22Rv1 (cell line): ENCODE results near the gene CMTM4.

Experiments
- H3K27ac ChIP-seq: fragments of 450-650 bp; 2 replicates; pipeline ENCODE4 v1.5.1; 2017
- ZFX ChIP-seq: fragments of 450-650 bp; IDR thresholded peaks from 2 replicates; pipeline ENCODE4 v1.6.1; 2017; ENCODE audit warnings: antibody characterized with exemption, borderline replicate concordance
- TF ChIP-seq, protein P1 (sequence below): fragments of 450-650 bp; IDR thresholded peaks from 2 replicates; pipeline ENCODE4 v1.5.1; 2017; ENCODE audit warnings: mild to moderate bottlenecking

CMTM4 gene

DNA sequence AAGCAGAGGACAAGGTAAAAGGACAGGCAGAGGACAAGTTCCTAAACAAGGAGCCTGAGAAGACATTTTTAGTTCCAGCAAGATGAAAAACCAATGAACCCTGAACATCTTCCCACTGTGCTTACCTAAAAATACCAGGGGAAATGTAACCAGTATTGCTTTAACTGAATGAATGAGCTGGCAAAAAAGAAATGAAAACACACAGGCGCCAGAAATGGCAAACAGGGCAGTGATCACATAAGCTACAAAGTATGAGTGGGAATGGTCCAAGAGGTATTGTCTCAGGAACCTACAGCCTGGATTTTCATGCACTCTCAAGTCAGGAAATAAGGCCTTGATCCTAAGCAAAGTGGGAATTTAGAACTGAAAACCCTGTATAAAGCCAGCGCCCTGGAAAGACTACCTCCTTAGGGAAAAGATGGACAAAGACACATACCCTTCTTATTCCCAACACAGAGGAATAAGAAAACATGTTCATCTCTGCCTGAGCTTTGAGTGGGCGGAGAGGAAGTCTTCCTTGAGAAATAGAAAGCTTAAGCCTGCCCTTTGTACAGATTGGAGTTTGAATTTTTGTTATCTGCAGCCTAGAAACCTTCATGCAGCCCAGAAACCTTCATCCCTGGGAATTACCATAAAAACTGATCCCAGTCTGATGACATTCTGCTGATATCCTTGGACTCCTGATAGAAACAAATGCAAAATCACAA is 115.1 kb downstream of the CMTM4 start:
- no peak overlapping the region for H3K27ac ChIP-seq
- TF ChIP-seq, protein P1, sequence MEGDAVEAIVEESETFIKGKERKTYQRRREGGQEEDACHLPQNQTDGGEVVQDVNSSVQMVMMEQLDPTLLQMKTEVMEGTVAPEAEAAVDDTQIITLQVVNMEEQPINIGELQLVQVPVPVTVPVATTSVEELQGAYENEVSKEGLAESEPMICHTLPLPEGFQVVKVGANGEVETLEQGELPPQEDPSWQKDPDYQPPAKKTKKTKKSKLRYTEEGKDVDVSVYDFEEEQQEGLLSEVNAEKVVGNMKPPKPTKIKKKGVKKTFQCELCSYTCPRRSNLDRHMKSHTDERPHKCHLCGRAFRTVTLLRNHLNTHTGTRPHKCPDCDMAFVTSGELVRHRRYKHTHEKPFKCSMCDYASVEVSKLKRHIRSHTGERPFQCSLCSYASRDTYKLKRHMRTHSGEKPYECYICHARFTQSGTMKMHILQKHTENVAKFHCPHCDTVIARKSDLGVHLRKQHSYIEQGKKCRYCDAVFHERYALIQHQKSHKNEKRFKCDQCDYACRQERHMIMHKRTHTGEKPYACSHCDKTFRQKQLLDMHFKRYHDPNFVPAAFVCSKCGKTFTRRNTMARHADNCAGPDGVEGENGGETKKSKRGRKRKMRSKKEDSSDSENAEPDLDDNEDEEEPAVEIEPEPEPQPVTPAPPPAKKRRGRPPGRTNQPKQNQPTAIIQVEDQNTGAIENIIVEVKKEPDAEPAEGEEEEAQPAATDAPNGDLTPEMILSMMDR = no peak
- TF ChIP-seq ZFX = no peak

DNA sequence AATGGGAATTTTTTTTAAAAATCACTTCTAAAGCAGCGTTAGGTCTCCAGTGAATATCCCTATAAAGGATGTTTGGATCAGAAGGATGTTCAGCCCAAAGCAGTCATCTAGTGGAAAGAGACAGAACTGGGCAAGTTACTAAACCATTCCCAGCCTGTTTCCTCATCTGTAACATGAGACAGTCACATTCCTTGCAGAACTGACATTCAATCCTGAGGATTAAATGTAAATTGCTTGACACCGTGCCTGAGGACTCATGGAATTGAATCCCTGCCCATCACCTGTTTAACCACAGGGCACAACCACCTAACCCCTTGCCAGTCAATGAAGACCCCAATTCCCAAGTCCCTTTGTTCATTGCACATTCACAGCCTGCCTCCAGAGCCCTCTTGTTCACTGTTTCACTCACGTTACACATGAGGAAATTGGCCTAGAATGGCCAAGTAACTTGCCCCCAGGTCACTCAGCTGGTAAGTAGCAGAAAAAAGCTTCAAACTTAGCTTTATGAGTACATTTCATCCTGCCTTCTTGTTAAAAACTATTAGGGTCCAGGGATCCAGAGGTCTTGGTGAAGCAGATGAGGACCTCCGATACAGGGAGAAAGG is 115.8 kb downstream of the CMTM4 start:
- no peak overlapping the region for H3K27ac ChIP-seq
- no peak for TF ChIP-seq ZFX
- TF ChIP-seq, protein P1 = no peak

DNA sequence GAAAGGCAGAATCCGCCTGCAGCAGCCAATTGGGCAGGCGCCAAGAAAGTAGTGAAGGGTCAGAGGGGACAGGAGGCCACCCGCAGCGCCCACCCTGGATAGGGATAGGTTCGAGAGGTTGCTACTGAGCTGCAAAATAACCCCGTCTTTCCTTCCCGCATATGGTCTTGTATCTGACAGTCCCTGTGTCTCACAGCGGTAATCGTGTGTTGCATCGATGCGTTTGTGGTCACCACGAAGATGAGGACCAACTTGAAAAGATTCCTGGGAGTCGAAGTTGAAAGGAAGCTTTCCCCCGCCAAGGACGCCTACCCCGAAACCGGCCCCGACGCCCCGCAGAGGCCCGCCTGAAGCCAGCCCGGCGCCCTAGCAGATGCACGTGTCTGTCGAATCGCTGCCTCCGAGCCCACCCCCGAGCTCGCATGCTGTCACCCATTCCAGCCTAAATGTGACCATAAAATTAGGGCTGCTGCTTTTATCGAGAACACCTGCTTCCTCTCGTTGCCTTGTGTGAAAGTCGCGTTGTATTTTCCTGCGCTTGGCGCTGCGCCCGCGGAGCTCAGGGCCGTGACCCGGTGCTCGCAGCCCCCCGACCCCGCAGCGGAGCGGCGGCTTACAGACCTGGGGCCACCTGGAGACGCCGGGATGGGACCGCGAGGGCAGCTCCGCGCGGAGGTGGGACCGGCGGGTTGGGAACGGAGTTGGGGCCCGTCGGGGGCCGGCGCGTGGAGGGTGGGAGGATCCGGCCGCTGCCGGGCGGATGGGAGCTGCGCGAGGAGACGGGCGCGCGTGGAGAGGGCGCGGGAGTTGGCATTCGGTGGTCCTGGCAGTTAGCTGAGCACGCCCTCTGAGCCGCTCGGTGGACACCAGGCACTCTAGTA is 117.7 kb downstream of the CMTM4 start, which contains the start of gene CMTM2:
TSS of gene CMTM2 (plus strand) at position 813 of the 881 bp plus-strand sequence. CDS start 145 bp downstream, outside the sequence.
- no peak within 1 kb of the TSS for H3K27ac ChIP-seq
- TF ChIP-seq, protein P1 = no peak
- no peak for TF ChIP-seq ZFX

DNA sequence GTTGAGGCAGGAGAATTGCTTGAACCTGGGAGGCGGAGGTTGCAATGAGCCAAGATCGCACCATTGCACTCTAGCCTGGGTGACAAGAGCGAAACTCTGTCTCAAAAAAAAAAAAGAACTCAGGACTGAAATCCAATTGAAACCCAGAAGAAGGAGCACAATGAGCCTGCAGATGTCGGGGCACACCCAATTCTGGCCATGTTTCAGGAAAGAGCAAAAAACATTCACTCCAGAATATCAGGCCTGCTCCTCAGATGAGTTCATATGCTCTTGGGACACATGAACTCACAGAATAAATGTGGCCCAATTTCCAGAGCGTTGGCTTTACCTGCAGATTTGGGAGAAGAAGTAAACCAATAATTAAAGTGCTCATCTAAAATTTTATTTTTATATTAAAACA is 120.2 kb downstream of the CMTM4 start:
- no peak for TF ChIP-seq ZFX
- TF ChIP-seq, protein P1 = no peak

DNA sequence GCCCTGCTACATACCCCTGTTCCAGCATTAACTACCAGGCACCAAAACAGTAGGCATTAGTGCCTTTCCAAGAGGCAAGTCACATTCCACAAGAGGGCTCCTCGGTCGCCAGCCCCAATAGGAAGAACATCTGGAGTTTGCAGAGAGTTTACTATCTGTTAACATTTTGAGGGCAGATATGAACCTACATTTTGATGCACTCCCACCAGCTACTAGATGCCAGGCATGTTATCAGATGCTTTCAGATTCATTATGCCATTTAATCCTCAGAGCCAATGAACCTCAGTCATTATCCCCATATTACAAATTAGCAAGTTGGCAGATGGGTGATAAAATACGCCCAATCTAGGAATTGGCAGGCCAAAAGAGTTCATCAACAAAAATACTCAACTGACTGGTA is 121.5 kb downstream of the CMTM4 start:
- TF ChIP-seq ZFX = no peak
- TF ChIP-seq, protein P1 = no peak

More for the DNA sequence above, 120.2 kb downstream of the CMTM4 start:
- no peak overlapping the region for H3K27ac ChIP-seq

DNA sequence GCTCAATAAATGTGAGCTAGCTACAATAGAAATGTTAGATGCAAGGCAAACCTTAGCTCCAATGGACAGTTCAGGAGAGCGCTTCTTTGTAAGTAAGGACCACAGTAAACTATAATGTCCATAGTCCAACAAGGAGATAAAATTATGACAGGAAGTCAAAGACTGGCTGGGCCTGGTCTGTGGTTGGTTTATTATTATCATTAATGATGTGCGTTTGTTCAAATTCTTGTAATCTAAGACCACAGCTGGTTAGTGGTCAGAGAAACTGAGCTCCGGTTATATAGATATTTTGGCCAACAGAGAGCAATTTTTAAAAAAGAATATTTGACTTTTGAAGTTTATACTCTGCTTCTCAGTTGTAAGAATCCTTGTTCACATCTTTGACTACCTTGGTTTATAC is 122.0 kb downstream of the CMTM4 start:
- no peak for TF ChIP-seq ZFX
- TF ChIP-seq, protein P1 = no peak
- H3K27ac ChIP-seq = no peak overlapping the region

More for the DNA sequence above, 121.5 kb downstream of the CMTM4 start:
- no peak overlapping the region for H3K27ac ChIP-seq
